ENCODE data around the gene CC2D1B. TPM values are rescaled to one million over a fixed set of nuclear protein-coding genes. Genes with fewer than 3 reads are reported as not detected.

The CC2D1B gene
- total RNA-seq, 1 experiment from 2014 or later: 24.3 TPM

GRCh38 chr1:52400131-52400530, 34.1 kb upstream of the CC2D1B start:
- Mint-ChIP-seq H3K9me3 (no peaks in the 10 kb centered on the region; a peak in 1 of 5 replicates), H3K4me3 (no peak overlapping the region), H3K27ac (no peak overlapping the region), H3K36me3 (ENCODE audit: insufficient read depth in 1 of 3, low read depth in 3 of 3) (peaks cover 42 to 69% (median 63%) of the 10 kb centered on the region in 3 experiments), H3K27me3 (ENCODE audit: low read depth) (no peaks in the 10 kb centered on the region), H3K4me1 (peaks cover 14 to 16% of the 10 kb centered on the region in 2 experiments)
- no peak overlapping the region for H4K8ac ChIP-seq (replicated peaks; ENCODE audit: insufficient read length, low read depth, low read length)
- H3K79me2 ChIP-seq (ENCODE audit: insufficient read depth, low read length): peaks cover 11% of the 10 kb centered on the region; the same call in 1 of the 2 replicates
- no peak for DNase-seq
- H3K14ac ChIP-seq (ENCODE audit: insufficient read depth, low read length): no peak overlapping the region
- no peak overlapping the region for H3K23ac ChIP-seq (ENCODE audit: insufficient read length, low read depth, low read length)
- H2BK15ac ChIP-seq (ENCODE audit: low read depth, low read length): no peak overlapping the region
- H2BK120ac ChIP-seq (ENCODE audit: low read depth, low read length, poor library complexity, severe bottlenecking): no peak overlapping the region
- H3K56ac ChIP-seq (ENCODE audit: insufficient read length, low read depth, low read length): no peak overlapping the region
- TF ChIP-seq, protein P1, sequence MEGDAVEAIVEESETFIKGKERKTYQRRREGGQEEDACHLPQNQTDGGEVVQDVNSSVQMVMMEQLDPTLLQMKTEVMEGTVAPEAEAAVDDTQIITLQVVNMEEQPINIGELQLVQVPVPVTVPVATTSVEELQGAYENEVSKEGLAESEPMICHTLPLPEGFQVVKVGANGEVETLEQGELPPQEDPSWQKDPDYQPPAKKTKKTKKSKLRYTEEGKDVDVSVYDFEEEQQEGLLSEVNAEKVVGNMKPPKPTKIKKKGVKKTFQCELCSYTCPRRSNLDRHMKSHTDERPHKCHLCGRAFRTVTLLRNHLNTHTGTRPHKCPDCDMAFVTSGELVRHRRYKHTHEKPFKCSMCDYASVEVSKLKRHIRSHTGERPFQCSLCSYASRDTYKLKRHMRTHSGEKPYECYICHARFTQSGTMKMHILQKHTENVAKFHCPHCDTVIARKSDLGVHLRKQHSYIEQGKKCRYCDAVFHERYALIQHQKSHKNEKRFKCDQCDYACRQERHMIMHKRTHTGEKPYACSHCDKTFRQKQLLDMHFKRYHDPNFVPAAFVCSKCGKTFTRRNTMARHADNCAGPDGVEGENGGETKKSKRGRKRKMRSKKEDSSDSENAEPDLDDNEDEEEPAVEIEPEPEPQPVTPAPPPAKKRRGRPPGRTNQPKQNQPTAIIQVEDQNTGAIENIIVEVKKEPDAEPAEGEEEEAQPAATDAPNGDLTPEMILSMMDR (conservative IDR thresholded peaks at IDR 0.05): no peak
- no peaks in the 10 kb centered on the region for H3K4me1 ChIP-seq (ENCODE audit: insufficient read depth, low read length)
- no peak overlapping the region for H2BK5ac ChIP-seq (ENCODE audit: insufficient read length, low read length)
- H3K4me2 ChIP-seq (ENCODE audit: insufficient read depth, insufficient read length, low read length): no peak overlapping the region
- H4K20me1 ChIP-seq (ENCODE audit: control insufficient read depth, insufficient read depth, insufficient read length): no peaks in the 10 kb centered on the region
- H4K5ac ChIP-seq (ENCODE audit: insufficient read length, low read depth, low read length): no peak overlapping the region
- H3T11ph ChIP-seq (ENCODE audit: low read length): no peak overlapping the region
- no peak overlapping the region for H3K9ac ChIP-seq (ENCODE audit: extremely low read depth, insufficient read length, low read length)
- no peak overlapping the region for H3K27ac ChIP-seq (ENCODE audit: insufficient read length, low read depth, low read length)
- H3K27me3 ChIP-seq (ENCODE audit: insufficient read depth, low read length): no peaks in the 10 kb centered on the region
- no peak overlapping the region for H2BK12ac ChIP-seq (ENCODE audit: insufficient read length, low read depth, low read length)
- H3K18ac ChIP-seq (ENCODE audit: insufficient read length, low read depth, low read length): no peak overlapping the region
- no peaks in the 10 kb centered on the region for H3K9me3 ChIP-seq (ENCODE audit: control insufficient read depth, low read depth, low read length)
- no CpG with 5 or more reads among the region's 6 CpGs for WGBS (ENCODE audit: extremely low coverage, insufficient read length, low lambda C conversion rate)
- peaks cover 5% of the 10 kb centered on the region for H3K23me2 ChIP-seq (ENCODE audit: insufficient read length, low read depth, low read length, poor library complexity, severe bottlenecking)
- no peak overlapping the region for H3K4ac ChIP-seq (ENCODE audit: low read depth, low read length)
- H3K79me1 ChIP-seq (ENCODE audit: insufficient read depth, low read depth, low read length, poor library complexity, severe bottlenecking): peaks cover 2% of the 10 kb centered on the region
- no peak overlapping the region for H2AK5ac ChIP-seq (ENCODE audit: insufficient read length, low read length)
- no peak overlapping the region for H2BK20ac ChIP-seq (ENCODE audit: low read depth, low read length, poor library complexity, severe bottlenecking)
- no peak overlapping the region for H2AFZ ChIP-seq (ENCODE audit: low read length)
- no peak overlapping the region for H4K91ac ChIP-seq (ENCODE audit: insufficient read length, low read depth, low read length)

All from H9 (cell line).